Left ventricle myocardium superior (tissue), 1 donor: ENCODE results near the gene SLC16A4. TPM values are rescaled to one million over a fixed set of nuclear protein-coding genes. Genes with fewer than 3 reads are reported as not detected.
A peak's percentile ranks its signal among the peaks of the same experiment; 100 is the strongest.
"Not testable (repeated sequence)": the region's sequence is repeated elsewhere in the genome, so short reads cannot be mapped to it uniquely, and the experiment has no call there.

Experiments
- ATAC-seq: fragments of 200-7000 bp; cut with Tn5 transposase; one replicate; pipeline ENCODE4 v1.9.1; 2020; ENCODE audit warnings: mild to moderate bottlenecking, moderate library complexity
- DNase-seq: peaks from one replicate; pipeline ENCODE4 v3.0.0-alpha.2; 2020
- intact Hi-C: fragments of 100-400 bp; cut with micrococcal nuclease; formaldehyde crosslinking; loops from one replicate; pipeline ENCODE4 v1.11.0; 2022
- total RNA-seq: library from RNA; stranded (reverse); fragmentation: NEBNext Ultra II Directional; extraction: Animal tissue kit (Norgen Biotek cat#: 25700); gene quantifications from one replicate; pipeline ENCODE4 v1.2.1, GENCODE V29; 2021
- donor health status: DM: no; HTN: yes; CAD: no; lungs with severe emphysema.

SLC16A4 gene
- total RNA-seq, 1 donor from 2014 or later, result 2.1 TPM

DNA sequence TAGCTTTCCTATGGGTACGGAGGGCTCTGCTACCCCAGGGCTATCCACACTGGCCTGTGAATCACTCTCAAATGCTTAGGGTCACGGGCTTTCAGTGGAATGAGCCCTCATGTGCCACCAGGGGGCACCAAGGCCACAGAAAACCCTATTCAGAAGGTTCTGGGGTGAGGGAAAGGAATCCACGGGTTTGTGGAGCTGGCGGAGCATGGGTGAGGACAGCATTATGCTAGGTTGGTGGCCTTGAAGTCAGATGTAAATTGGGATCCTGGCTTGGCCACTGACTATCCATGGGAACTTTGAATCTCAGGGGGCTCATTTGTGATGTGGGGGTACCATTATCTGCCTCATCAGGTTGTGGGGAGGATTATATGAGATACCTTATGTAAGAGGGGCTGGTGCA, 21.8 kb upstream of the SLC16A4 start:
- intact Hi-C loops, result loop anchor here (5.0 kb wide), 1 partner anchor 50 kb away; no protein-coding TSS in a partner anchor
- peak; percentile 62 for ATAC-seq
- peak; percentile 74 for DNase-seq

DNA sequence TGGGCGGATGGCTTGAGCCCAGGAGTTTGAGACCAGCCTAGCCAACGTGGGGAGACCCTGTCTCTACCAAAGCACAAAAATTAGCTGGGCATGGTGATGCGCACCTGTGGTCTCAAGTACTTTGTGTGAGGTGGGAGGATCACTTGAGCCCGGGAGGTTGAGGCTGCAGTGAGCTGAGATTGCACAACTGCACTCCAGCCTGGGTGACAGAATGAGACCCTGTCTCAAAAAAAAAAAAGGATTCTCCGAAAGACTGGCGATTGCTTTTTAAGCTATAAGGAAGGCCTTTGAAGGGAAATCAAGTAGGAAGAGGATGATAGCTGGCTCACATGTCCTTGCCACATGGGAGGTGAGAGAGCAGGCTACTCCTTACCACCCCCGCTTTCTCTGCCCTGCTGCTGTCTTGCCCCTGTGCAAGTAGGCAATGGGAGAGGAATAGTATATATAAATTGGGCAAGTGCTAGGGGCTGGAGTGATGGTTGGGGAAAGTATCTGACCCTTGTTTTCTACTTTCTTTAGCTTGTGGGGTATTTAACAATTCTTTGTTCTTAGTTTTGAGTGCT, 20.4 kb upstream of the SLC16A4 start:
- intact Hi-C loops, result loop anchor here (5.0 kb wide), 1 partner anchor 51 kb away; no protein-coding TSS in a partner anchor
- DNase-seq (no peak), ATAC-seq (no peak)

DNA sequence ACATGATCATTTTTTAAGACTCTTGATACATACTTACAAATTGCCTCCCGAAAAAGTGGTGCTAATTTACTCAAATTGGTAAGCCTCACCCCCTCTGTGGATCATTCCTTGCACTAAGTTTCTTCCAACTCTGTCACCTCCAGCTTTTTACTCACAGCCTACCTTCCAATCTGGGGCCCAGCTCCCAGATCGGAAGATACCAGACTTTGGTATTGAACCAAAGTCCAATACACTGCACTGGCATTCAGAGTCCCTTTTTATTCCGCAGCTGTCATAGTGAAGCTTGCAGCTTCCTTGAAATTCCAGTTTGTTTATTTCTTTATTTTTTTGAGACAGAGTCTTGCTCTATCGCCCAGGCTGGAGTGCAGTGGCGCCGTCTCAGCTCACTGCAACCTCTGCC, 18.5 kb upstream of the SLC16A4 start:
- intact Hi-C loops, result no loop called here
- DNase-seq (no peak), ATAC-seq (no peak)

DNA sequence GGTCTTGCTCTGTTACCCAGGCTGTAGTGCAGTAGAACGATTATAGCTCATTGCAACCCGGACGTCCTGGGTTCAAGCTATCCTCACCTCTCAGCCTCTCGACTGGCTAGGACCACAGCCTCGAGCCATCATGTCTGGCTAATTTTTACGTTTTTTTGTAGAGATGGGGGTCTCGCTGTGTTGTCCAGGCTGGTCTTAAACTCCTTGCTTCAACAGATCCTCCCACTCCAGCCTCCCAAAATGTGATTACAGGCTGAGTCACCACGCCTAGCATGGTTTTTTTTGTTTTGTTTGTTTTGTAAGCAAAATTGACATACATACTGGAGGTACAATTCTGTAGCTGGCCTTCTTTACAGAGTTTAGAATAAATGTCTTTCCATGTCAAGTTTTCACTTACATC, 17.7 kb upstream of the SLC16A4 start:
- DNase-seq, result no peak
- ATAC-seq, result no peak
- intact Hi-C loops, result no loop called here

DNA sequence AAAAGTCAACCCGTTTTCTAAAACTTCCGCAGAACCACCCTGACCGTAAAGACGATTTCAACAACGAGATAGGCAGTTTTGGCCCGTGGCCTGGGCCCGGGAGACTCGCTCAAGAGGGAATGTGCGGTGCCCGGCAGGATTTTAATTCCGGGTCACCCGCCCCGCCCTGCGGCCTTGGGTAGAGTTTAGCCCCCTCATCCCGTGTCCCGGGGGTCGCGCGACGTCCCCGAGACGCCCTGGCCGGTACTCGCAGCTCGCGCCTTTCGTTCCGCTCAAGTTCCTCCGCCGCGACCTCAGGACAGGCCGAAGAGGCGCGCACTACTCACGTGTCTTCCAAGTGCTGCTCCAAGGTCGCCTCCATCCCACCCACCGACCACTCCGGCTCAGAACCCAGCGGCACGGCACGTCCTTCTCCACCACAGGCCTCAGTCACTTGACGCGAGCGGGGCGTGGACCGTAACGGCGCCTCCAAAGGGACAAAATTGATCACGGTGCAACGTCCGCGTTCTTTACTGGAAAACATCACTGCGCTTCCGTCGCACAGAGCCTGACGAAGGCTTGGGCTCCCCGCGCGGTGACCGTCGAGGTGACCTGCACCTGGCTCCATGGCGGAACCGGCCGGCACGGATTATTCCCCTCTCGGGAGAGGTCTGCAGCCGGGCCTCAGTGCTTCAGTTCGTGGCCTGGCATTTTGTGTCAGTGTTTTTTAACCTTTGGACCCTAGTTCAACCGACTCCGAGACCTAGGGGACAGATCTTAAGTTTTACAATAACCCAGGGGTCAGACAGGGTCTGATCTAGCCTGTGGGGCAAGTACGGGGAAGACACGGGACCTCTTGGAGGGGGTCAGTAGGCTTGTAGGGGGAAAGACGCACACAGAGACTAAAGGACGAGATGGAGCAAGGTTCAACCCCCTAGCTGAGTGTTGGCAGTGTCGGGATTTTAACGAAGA, 16.7 kb upstream of the SLC16A4 start, which contains the start of gene LAMTOR5:
Gene LAMTOR5 (minus strand): TSS at position 435 of the 951 bp plus-strand sequence. CDS start 74 bp downstream, at position 361.
- ATAC-seq (peak; percentile 98), DNase-seq (peak; percentile 96)
- intact Hi-C loops, result no loop called here

DNA sequence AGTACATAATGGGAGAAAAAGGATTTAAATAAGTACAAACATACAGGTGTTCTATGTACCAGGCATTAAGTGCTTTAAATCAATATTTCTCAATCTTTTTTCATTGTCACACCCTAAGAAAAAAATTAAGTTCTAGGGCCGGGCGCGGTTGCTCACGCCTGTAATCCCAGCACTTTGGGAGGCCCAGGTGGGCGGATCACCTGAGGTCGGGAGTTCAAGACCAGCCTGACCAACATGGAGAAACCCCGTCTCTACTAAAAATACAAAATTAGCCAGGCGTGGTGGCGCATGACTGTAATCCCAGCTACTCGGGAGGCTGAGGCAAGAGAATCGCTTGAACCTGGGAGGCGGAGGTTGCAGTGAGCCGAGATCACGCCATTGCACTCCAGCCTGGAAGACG, 15.6 kb upstream of the SLC16A4 start:
- intact Hi-C loops, ATAC-seq: not testable (repeated sequence)

DNA sequence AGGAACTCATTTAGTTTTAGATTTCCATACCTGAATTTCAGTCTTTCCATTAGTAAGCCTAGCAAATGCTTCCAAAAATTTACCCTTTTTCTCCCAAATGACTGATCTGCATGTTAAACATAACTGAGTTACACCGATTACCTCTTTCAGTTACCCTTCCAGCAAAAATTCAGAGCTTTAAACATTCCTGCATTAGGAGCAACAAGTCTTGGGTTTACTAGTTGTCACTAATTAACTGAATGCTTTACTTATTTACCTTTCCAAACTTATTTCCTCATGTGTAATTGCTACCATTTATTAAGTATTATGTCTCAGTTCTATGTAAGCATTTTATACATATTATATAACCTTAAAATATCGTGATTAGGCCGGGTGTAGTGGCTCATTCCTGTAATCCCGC, 13.6 kb upstream of the SLC16A4 start:
- intact Hi-C loops, result no loop called here
- no peak for ATAC-seq
- DNase-seq, result no peak

More for the DNA sequence above, 15.6 kb upstream of the SLC16A4 start:
- DNase-seq, result not testable (repeated sequence)

DNA sequence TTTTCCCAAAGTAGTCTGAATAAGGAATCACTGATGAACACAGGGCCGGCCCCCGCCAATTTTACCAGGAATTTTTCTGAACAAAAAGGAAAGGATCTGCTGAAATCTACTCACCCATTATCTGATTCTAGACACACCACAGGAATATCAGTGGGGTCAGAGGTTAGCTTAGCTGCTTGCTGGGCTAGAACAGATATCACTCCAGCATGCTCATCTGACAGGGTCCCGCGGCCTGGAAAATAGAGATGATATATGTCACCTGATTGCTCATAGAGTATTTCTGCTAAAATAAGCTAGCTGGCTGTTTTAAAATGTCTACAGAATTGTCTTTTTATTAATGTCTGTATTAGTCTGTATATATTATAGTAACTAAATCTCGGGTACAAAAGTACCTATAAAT, 13.0 kb upstream of the SLC16A4 start:
- intact Hi-C loops, result no loop called here
- ATAC-seq, result no peak
- DNase-seq, result no peak

DNA sequence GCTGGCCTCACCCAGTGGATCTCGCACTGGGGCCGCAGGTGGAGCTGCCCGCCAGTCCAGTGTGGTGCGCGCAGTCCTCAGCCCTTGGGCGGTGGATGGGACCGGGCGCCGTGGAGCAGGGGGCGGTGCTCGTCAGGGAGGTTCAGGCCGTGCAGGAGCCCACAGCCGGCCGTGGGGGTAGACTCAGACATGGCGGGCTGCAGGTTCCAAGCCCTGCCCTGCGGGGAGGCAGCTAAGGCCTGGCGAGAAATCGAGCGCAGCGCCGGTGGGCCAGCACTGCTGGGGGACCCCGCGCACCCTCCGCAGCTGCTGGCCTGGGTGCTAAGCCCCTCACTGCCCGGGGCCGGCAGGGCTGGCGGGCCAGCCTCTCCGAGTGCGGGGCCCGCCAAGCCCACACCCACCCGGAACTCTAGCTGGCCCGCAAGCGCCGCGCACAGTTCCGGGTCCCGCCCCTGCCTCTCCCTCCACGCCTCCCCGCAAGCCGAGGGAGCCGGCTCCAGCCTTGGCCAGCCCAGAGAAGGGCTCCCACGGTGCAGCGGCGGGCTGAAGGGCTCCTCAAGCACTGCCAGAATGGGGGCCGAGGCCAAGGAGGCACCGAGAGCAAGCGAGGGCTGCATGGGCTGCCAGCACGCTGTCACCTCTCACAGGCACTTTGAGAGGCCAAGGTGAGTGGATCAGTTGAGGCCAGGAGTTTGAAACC, 5.6 kb upstream of the SLC16A4 start:
- DNase-seq, intact Hi-C loops, ATAC-seq: not testable (repeated sequence)

DNA sequence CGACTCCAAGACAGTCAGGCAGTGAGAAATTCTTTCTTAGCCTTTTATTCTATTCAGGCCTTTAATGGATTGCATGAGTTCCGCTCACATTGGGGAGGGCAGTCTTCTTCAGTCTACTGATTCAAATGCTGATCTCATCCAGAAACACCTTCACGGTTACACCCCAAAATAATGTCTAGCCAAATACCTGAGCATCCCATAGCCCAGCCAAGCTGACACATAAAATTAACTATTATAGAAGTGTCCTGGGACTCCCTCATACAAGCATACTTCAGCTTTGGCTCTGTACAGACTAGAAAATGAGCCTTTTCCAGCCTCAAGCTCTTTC, 3.6 kb upstream of the SLC16A4 start:
- intact Hi-C loops, result no loop called here
- ATAC-seq (no peak), DNase-seq (no peak)

DNA sequence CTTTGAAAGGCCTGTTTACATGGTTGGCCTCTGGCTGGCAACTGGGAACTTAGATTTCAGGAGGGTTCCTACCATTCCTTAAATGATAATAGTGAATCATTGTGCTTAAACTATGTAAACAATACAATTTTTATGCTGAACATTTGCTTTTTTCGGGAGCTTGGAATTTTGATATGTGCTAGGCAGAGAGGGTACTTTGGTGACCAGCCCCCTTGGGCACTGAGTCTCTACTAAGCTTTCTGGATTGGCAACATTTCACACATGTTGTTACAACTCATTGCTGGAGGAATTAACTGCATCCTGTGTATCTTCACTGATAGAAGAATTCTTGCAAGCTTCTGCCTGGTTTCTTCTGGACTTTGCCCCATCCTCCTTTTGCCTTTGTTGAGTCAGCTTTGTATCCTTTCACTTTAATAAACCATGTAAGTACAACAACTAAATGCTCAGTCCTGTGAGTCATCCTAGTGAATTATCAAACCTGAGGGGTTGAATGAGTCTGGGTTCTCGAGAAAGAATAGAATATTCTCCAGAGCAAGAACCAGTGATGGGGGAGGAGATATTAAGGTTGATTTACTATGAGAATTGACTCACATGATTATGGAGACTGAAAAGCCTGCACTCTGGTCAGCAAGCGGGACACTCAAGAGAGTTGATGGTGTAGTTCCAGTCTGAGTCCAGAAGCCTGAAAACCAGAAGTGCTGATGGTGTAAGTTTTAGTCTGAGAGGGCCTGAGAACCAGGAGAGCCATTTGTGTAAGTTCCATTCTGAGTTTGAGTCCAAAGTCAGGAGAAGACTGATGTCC, 3.1 kb upstream of the SLC16A4 start:
- intact Hi-C loops, result no loop called here
- no peak for ATAC-seq
- no peak for DNase-seq

DNA sequence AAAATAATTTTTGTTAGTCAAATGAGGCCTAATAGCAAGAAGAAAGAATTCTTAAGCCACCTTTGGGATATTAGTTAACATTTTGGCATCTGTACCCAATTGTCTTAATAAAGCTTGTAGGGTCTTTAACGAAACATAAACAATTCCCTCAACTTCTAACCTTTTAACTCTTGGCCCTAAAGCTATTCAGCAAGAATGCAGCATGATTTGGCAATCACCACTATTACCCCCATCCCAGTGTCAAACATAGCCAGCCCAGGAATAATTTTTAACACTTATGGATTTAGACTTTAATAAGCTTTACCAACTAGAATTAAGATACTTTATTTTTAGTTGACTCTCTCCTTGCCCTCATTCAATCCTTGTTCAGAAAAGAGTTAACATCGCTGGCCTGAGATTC, 2.5 kb upstream of the SLC16A4 start:
- ATAC-seq (no peak), DNase-seq (no peak)
- intact Hi-C loops, result no loop called here

DNA sequence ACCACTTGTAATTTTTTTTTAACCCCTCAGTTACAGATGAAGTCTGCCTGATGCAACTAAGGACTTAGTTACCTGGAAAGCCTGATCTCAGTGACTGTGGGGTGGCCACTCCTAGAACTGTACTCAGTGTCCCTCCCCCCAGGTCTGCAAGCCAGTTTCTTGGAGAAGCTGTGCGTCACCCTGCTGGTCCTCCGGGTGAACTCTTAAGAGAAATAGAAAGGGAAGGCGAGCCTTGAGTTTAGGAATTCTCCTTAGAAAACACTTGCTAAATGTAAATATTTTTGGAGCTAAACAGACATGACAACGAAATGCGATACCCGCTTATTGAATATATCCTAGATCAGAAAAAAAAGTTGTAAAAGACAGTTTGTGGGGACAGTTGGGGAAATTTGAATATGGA, 730 bp downstream of the SLC16A4 start:
- DNase-seq (peak; percentile 36), ATAC-seq (peak; percentile 87)
- intact Hi-C loops, result no loop called here

DNA sequence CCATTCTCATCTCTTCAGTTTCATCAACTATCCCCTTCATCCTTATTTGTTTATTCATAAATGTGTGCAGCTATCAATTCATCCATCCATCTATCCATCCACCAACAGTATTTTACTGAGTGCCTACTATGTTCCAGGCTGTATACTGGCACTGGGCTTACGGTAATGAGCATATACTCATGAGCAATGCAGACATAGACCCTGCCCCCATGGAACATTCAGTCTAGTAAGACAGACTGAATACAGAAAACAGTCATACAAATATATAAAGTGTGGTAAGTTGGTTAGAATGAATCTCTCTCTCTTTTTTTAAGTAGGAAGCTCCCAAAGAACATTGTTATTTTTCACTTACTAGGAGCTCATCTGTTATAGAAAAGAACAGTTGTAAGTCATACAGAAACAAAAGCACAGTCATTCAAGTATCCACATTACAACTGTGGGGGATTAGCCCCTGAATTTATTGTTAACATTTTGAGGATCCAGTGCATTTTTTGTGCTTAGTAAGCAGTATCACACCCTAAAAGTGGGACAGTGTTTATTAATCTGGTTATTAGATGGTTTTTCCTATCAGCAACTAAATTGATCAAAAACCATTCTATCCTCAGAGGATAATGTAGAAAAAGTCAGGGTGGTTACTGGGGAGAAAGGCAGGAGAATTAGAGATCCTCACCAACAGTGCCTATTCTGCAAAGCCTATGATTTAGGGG, 3.6 kb downstream of the SLC16A4 start:
- no peak for DNase-seq
- ATAC-seq, result no peak
- intact Hi-C loops, result no loop called here

DNA sequence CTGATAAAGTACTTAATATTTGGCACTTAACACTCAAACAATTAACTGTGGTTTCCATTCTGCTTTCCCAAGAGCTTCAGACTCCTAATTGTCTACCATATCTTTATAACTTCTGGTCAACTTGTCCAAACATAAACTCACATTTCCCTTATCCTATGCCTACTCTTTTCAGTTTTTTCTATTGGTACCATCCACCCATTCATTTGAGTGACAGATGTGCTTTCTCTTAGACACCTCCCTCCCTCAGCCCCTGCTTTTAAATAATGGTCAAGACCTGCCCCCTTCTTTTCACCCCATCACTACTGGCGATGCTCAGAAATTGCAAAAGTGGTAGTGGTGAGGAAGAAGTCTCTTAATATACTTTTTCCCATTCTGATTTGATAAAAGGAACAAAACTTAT, 5.5 kb downstream of the SLC16A4 start:
- intact Hi-C loops, result no loop called here
- ATAC-seq (no peak), DNase-seq (no peak)

DNA sequence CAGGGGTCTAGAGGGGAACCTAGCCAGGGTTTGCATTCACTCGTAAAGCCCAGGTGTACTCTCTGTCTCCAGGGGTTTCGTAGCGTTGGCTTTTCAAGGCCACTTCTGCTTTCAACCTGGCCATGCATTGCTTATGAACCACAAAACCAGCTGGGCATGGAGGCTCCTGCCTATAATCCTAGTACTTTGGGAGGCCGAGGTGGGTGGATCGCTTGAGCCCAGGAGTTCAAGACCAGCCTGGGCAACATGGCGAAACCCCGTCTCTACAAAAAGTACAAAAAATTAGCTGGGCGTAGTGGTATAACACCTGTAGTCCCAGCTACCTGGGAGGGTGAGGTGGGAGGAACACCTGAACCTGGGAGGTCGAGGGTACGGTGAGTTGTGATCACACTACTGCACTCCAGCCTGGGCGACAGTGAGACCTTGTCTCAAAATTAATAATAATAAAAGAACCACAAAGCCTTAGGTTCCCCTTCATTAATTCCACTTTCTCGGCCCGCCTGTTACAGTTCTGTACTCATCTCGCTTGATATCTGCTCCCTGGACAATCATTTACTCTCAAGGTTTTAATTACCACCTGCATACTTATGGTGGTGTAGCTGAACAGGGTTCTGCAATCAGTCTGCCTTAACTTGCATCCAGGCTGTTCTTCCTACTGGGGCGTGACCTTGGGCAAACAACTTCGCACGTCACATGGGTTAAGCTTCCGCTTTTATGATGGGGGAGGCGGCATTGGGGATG, 6.1 kb downstream of the SLC16A4 start:
- intact Hi-C loops, result no loop called here
- ATAC-seq (no peak), DNase-seq (no peak)

DNA sequence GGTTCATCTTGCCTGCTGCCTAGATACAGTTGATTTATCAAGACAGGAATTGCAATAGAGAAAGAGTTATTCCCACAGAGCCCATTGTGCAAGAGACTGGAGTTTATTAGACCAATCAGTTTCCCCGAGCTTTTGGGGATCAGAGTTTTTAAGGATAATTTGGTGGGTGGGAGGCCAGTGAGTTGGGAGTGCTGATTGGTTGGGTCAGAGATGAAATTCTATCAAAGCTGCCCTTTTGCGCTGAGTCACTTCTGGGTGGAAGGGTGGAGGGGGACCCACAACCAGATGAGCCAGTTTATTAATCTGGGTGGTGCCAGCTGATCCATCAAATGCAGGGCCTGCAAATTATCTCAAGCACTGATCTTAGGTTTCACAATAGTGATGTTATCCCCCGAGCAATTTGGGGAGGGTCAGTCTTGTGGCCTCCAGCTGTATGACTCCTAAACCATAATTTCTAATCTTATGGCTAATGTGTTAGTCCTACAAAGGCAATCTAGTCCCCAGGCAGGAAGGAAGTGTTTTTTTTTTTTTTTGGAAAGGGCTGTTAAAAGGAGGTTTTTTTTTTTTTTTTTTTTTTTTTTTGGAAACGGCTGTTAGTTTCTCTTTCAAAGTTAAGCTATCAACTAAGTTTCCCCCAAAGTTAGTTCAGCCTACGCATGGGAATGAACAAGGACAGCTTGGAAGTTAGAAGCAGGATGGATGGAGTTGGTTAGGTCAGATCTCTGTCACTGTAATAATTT, 7.4 kb downstream of the SLC16A4 start:
- intact Hi-C loops, result no loop called here
- ATAC-seq (peak; percentile 22), DNase-seq (no peak)
